NOMO-1 treated with dmso at 0.1 percent for 144 hours (cell line): ENCODE results near the gene MAP6.

Experiments used
- DNase-seq: peaks from one replicate; lab custom pipeline; 2025; ENCODE audit not compliant: unreplicated experiment; lab: John Stamatoyannopoulos, UW

The MAP6 gene

DNA sequence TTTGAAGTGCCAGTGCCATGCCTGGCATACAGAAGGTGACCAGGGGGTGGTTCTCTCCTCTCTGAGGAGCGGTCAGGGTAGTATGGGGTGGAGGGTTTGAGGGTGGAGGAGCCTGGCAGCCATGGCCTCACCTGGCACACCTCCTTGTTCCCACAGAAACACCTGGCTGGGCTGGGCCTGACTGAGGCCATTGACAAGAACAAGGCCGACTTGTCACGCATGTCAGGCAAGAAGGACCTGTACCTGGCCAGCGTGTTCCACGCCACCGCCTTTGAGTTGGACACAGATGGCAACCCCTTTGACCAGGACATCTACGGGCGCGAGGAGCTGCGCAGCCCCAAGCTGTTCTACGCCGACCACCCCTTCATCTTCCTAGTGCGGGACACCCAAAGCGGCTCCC is 97.2 kb downstream of the MAP6 start:
- DNase-seq = no peak

DNA sequence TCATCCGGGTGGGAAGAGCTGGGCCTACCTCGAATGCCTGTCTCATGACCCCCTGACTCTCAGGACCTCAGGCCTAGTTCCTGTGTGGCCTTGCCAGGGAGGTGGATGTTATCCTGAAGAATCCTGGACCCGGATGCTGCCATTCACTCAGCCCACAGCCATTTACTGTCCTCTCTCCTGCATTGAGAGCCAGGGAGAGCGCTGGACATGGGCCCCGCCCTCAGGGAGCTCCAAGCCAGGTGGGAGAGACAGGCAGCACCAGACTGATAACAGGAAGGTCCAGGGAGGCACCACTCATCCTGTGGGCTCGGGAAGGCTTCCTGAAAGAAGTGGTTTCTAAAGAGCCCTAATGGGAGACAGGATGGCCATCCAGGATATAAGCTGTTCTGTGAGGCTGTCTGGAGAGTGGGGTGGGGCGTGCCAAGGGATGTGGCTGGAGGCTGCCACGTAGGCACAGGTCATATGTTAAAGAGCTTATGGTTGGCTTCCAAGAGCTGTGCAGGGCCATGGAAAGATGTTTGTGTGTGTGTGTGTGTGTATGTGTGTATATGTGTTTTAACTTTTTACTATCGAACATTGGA is 98.2 kb downstream of the MAP6 start:
- DNase-seq = no peak

DNA sequence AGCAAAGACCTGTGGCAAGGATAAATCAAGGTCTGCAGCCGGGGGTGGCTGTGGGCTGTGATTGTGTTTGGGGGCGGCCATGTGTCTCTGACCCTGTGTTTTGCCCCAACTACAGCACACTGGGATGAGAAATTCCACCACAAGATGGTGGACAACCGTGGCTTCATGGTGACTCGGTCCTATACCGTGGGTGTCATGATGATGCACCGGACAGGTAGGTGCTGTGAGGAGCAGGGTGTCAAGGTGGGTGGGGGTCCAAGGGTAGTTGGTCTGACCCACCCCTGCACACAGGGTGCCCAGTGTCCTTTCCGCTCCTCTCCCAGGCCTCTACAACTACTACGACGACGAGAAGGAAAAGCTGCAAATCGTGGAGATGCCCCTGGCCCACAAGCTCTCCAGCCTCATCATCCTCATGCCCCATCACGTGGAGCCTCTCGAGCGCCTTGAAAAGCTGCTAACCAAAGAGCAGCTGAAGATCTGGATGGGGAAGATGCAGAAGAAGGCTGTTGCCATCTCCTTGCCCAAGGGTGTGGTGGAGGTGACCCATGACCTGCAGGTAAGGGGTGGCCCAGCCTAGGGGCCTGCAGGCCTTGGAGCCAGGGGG is 100.1 kb downstream of the MAP6 start:
- DNase-seq = no peak

DNA sequence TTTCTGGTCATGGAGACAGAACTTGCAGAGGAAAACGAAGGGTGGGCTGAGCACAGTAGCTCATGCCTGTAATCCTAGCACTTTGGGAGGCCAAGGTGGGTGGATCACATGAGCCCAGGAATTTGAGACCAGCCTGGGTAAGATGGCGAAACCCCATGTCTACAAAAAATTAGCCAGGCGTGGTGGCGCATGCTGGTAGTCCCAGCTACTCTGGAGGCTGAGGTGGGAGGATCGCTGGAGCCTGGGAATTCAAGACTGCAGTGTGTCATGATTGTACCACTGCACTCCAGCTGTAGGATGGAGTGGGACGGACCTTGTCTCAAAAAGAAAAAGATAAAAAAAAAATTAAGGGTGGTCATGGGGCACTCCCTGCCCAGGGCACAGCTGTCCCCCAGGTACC is 100.9 kb downstream of the MAP6 start:
- DNase-seq = no peak

DNA sequence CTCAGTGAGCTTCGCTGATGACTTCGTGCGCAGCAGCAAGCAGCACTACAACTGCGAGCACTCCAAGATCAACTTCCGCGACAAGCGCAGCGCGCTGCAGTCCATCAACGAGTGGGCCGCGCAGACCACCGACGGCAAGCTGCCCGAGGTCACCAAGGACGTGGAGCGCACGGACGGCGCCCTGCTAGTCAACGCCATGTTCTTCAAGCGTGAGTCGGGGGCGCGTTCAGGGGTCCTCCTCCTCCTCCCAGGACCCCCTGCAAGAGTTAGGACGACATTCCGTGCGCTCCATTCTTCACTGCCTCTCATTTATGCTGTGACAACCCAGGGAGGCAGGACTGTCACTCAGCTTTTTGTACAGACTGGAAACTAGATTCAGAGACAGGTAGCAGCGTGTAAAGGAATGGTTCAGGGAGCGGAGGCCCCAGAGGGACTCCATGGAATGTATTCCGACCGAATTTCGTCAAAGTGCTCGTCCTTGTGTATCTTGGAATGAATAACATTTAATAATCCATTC is 102.0 kb downstream of the MAP6 start:
- no peak for DNase-seq

DNA sequence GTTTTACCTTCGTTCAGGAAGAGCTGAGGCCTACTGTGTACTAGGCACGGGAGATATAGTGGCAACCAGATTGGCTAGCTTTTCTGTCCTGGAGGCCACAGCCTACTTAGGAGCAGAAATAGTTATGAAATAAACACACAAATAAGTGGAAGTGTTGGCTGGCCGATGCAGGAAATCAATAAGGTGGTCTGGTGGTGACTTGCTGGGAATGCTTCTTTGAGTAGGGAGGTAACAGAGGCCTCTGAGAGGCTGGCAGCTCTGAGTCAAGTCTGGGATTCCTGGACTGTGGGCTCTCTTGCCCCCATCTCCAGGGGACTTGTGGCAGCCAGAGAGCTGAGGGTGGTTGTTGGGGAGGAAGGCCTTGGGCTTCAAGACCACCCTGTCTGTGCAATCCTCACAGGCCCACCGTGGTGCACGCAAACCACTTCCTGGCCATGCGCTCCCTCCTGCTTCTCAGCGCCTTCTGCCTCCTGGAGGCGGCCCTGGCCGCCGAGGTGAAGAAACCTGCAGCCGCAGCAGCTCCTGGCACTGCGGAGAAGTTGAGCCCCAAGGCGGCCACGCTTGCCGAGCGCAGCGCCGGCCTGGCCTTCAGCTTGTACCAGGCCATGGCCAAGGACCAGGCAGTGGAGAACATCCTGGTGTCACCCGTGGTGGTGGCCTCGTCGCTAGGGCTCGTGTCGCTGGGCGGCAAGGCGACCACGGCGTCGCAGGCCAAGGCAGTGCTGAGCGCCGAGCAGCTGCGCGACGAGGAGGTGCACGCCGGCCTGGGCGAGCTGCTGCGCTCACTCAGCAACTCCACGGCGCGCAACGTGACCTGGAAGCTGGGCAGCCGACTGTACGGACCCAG is 102.7 kb downstream of the MAP6 start:
- DNase-seq = no peak

DNA sequence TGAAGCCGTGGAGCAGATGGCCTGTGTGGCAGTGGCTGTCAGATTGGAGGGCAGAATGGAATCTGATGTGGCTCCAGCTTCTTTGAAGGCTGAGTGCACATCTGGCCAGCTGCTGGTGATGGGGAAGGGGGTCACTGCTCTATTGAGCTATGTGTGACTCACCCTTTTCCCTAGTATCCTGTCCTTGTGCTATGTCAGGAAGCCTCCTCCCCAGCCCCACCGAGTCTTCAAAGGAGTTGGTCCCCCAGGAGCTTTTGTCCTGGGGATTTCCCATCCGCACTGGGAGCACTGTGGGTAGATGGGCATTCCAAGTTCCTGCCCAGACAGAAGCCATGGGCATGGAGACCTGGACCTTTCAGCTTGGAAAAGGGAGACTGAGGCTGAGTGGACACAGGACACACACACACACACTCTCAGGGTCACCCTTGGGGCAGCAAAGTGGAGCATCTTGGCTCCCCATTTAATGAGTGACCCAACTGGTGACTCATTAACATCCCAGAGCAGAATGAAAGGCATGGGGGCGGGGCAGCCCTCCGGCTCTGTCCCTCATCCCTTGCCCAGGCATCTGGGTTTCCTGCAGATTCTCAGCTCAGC is 103.5 kb downstream of the MAP6 start:
- DNase-seq = no peak

DNA sequence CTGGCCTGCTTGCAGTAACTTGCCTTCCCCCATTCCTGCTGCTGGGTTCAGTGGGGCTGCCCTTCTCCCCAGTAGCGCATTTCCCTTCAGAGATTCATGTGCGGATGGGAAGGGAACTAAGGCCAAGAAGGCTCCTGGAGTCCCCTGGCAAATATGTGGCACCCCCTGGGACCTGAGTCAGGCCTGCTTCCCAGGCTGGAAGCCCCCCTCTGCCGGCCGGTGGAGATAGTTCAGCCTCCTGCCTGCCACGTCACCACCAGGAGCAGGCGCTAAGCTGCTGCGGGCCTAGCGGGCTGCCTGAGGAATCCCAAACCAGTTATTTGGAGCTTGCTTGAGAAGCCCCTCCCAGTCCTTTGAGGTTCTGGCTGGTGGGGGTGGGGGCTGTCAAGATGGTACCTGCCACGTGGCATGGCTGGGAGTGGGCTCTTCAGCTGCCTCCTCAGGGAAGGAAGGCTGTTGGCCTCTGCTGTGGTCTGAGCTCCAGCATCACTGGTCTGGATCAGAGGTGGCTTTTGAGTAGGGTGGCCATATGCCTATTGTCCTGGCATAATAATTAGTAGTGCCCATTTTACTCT is 104.8 kb downstream of the MAP6 start:
- DNase-seq = no peak

DNA sequence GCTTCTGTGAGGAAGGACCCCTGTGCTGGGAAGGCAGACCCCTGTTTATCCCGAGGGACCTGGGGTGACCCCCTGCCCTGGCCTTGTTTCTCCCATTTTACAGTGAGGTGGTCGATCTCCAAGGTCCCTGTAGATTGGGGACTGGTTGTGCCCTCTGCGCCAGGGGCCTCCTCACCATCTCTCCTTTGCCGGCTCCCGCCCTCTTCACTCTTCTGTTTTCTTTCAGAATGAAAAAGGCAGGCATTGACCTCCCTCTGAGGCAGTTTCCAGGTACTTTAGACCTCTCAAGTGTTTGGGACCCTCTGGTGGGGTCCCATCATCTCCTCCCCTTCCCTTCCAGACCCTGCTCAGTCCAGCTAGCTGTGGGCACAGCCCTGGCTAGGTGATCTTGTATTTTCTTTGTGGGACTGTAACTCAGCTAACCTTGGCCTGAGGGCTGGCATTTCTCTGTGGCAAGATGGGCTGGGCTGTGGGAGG is 105.3 kb downstream of the MAP6 start:
- DNase-seq = no peak

DNA sequence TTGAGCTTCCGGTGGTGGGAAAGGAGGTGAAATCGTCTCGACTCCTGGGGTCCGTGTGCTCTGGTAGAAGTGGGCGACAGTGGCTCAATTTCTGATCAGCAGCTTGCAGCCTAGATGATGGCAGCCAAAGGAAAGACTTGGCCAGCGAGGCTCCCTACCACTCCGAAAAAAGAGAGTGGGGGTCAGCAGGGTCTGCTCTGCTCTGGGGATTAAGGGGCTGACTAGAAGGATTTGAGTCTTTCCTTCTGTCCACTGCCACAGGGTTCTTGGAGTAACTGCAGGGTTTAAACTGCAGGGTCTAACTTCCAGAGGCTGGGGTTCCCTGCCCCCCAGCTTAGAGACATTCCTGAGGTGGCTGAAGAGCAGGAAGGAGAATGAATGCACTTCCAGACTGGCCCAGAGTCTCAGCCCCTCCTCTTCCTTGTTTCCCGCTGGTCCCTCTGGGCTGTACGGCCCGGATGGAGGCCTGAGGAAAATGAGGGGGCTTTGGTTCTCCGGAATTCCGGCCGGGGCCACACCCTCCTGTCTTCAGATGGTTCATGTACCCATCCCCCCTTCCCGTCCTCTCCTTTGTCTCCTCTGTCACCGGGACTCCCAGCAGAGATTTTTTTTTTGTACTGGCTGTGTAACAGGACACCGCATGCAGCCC is 105.9 kb downstream of the MAP6 start:
- DNase-seq = no peak

DNA sequence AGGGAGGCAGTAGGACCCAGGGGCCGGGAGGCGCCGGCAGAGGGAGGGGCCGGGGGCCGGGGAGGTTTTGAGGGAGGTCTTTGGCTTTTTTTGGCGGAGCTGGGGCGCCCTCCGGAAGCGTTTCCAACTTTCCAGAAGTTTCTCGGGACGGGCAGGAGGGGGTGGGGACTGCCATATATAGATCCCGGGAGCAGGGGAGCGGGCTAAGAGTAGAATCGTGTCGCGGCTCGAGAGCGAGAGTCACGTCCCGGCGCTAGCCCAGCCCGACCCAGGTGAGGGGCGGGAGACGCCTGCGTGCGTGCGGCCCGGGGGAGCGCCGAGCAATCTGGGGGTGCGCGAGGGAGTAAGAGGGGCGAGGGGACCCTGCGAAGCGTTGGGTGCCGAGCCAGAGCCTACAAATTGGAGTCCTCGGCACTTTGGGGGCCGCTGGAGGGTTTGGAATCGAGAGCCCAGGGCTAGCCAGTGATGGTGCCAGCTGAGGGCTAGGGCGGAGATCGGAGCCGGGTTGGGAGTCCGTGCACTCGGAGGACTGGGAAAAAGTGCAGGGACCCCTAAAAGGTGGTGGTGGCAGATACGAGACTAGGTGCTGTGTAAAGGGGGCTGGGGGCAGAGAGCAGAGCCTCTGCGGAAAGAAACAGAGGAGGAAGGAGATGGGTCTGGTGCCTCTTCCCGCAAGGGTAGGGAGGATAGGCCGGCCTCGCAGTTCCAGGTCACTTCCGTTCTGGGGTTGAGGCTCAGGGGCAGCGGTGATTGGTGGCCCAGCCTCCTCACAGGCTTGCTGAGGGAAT is 106.6 kb downstream of the MAP6 start, which contains the start of gene SERPINH1:
Gene SERPINH1, plus strand, starts transcription at position 206 of the 788 bp plus-strand sequence. CDS start 4,097 bp downstream, outside the sequence.
- peak; percentile 84 for DNase-seq

DNA sequence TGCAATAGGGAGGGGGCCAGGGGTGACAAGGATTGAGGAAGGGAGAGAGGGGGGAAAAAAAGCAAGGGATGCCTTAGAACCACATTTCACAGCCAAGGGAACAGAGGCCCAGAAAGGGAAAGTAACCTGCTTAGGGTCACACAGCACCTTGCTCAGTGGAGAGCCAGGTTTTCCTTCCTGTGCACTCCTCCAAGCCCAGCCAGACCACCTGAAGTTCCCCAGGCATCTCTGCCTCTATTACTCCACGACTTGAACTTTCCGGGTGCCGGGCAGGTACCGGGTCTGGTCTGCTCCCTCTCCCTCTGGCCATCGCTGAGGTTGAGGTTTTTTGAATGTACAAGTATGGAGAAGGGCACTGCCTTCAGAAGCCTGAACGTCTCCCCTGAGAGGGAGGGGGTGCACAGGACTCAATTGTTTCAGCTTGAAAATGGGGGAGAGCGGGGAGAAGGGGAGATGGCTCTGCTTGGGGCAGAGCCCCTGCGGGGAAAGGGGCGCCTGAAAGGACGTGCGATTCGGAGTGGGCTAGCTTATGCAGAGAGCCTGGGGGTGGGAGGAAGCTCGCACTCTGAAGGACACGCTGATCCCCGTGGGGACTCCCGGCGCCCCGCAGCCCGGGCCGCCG is 107.3 kb downstream of the MAP6 start:
- no peak for DNase-seq

DNA sequence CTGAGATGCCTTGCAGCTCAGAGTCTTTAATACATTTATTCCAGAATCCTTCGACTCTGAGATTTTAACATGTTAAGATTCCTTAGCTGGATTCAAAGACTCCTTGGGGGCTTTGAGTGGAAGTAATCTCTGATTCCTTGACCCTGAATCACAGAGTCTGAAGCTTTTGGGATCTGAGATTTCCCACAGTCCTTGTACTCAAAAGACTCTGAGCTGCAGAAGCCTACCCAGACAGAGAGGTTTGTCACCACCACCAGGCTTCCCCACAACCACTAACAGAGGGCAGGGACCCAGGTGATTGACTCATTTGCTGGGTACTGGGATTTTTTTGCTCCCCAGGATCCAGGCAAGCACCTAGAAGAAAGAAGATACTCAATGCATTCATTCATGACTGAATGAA is 108.2 kb downstream of the MAP6 start:
- no peak for DNase-seq

DNA sequence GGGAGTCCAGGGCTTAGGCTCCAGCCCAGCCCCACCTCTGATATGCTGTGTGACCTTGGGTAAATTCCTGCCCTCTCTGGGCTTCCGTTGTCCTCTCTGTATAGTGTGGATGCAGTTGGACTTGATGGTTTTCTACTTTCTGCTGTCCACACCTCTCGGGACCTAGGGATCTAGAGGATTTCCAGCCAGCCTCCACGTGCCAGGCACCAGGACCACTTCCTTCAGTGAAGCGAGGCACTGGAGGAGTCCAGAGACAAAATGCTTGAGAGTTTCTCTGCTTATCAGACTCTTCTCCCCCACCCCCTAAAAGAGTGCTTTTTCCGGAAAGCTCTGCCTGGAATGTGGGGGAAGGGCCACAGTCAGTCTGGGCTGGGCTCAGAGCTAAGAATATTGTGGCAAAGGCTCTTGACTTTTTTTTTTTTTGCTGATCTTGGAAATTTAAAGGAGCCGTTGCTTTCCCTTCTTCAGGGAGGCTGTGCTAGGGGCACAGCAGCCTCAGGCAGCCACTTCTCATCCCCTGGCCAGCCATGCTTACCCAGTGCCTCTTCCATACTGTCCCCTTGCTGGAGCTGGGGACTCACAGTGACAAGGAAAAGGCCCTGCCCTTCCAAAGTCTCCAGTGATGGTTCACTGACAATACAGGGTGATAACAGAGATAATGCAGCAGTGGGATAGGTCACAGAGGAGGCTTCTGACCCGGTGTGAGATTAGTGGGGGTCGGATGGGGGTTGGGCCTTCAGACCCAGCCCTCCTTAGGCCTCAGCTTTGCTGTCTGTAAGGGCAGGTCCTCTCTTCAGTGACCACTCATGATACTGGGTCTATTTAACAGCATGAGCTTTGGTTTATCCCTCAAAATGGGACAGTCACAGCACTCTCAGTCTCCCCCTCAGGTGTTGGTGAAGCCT is 109.6 kb downstream of the MAP6 start:
- DNase-seq = no peak

DNA sequence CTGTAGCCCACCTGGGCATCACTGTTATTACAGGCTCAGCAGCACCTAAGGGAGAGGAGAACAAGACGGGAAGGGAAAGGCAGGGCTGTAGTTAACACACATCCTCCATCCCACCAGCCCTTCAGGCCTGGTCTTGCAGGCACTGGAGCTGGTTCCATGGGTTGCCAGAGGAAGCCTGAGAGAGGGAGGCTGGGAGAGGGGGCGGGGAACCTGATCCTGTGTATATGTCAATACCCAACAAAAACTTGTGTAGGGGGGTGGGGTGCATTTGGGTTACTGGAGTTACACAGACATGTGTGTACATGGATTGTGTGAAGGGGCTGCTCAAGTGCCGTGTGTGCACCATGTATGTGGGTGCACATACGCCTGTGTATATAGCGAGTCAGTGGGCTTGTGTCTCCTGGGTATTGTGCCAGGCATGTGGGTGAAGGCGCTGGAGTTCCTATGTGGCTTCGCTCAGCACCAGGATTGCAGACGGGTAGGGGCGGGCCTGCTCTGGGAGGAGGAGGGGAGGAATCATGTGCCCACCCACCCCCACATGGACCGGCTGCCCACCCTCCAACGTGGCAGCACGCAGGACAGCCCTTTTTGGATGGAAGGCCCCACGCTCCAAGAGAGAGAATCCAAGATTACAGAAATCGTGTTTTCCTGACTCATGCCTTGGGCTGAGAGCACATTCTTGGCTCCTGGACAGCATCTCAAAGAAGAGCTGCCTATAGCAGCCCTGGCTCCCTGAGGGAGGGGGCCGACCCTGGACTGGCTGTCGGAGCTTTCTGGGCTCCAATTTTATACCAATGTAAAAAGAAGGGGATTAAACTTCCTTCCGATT is 111.0 kb downstream of the MAP6 start:
- no peak for DNase-seq

DNA sequence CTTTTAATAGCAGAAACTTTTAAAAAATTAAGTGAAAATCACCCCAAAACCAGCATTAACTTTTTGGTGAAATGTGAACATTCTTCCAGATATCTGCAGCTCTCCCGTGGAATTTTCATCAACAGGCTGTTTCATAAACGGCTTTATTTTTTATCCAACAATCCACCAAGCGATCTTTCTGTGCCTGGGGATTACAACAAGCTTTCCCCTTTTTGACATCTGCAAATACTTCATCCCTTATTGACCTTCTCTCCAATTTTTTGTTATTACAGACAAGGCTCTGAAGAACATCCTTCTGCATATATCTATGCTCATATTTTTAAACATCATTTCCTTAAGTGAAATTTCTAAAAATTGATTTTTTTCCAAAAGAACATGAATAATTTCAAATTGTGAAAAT is 112.6 kb downstream of the MAP6 start:
- DNase-seq = no peak

DNA sequence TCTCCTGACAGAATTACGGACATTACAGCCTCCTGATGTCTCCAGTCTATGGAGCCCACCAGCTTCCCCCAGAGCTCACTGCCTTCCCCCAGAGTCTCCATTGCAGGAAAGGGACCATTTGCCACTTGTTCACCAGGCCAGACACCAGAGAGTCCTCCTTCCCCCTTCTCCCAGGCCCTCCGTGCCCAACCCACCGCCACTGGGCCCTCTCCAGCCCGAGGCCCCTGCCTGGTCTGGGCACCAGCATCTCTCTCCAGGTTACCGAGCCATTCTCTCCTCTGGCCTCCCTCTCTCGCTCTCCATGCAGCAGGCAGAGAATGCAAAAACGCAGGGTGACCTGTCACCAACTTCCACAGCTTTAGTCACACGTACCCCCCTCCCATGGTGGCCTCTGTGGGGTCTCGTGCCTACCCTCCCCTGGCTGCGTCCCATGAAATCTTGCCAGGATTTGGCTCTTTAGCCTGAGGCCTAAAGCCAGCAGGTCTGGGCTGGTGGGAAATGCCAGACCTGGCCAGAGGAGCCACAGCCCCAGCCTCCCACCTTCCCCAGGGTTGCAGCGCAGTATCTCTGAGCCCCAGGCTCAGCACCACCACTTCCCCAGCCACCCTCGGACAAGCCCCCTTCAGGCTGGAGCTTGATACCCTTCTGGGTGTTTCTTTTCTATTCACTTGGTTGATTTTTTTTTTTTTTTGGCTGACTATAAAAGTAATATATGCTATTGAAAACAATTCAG is 113.6 kb downstream of the MAP6 start:
- no peak for DNase-seq
